GM23338 (cell line): Measurements from ENCODE around the gene KLHL17.
A peak's percentile ranks its signal among the peaks of the same experiment; 100 is the strongest.

Experiments
- CREB1 ChIP-seq: fragments of 250-450 bp; sonication (Bioruptor Pico); IDR thresholded peaks from 2 replicates; pipeline ENCODE4 v1.5.0; 2020; ENCODE audit warnings: low read depth, mild to moderate bottlenecking, moderate library complexity
- CTCF ChIP-seq, 2 experiments: fragments of 200-600 bp in 1 of 2; sonication (generic) in 1 of 2; conservative IDR thresholded peaks; 2 replicates each; pipeline versions ENCODE4 v1.5.1 to v1.6.1; 2016 to 2017; ENCODE audit warnings: antibody characterized with exemption in 2 of 2, low read depth in 2 of 2, mild to moderate bottlenecking in 2 of 2, moderate library complexity in 1 of 2
- ETS1 ChIP-seq: IDR thresholded peaks from 2 replicates; pipeline ENCODE4 v1.6.1; 2016; ENCODE audit warnings: antibody characterized with exemption
- EZH2 ChIP-seq: fragments of 200-600 bp; sonication (generic); IDR thresholded peaks from one replicate; pipeline ENCODE4 v1.8.0; 2017; ENCODE audit warnings: antibody characterized with exemption, mild to moderate bottlenecking, low read depth; ENCODE audit not compliant: unreplicated experiment
- EZH2phosphoT487 ChIP-seq: fragments of 200-600 bp; sonication (generic); IDR thresholded peaks from one replicate; pipeline ENCODE4 v1.8.1; 2018; ENCODE audit warnings: antibody characterized with exemption; ENCODE audit not compliant: unreplicated experiment
- JUNB ChIP-seq: IDR thresholded peaks from one replicate; pipeline ENCODE4 v1.6.1; 2016; ENCODE audit warnings: antibody characterized with exemption; ENCODE audit not compliant: unreplicated experiment
- NANOG ChIP-seq: IDR thresholded peaks from 2 replicates; pipeline ENCODE4 v1.6.1; 2016; ENCODE audit warnings: antibody characterized with exemption, borderline replicate concordance
- POLR2AphosphoS5 ChIP-seq: IDR thresholded peaks from 2 replicates; pipeline ENCODE4 v1.6.1; 2016; ENCODE audit warnings: antibody characterized with exemption, low read depth
- REST ChIP-seq: IDR thresholded peaks from one replicate; pipeline ENCODE4 v1.6.1; 2018; ENCODE audit warnings: antibody characterized with exemption; ENCODE audit not compliant: unreplicated experiment
- STAT1 ChIP-seq: IDR thresholded peaks from one replicate; pipeline ENCODE4 v1.6.1; 2016; ENCODE audit warnings: antibody characterized with exemption; ENCODE audit not compliant: unreplicated experiment
- ZNF114 ChIP-seq: fragments of 250-450 bp; sonication (Bioruptor Pico); IDR thresholded peaks from 2 replicates; pipeline ENCODE4 v1.5.0; 2020; ENCODE audit warnings: mild to moderate bottlenecking, moderate library complexity
- ZNF331 ChIP-seq: fragments of 250-450 bp; sonication (Bioruptor Pico); IDR thresholded peaks from 2 replicates; pipeline ENCODE4 v1.5.0; 2020; ENCODE audit warnings: low read depth, mild to moderate bottlenecking, moderate library complexity

DNA sequence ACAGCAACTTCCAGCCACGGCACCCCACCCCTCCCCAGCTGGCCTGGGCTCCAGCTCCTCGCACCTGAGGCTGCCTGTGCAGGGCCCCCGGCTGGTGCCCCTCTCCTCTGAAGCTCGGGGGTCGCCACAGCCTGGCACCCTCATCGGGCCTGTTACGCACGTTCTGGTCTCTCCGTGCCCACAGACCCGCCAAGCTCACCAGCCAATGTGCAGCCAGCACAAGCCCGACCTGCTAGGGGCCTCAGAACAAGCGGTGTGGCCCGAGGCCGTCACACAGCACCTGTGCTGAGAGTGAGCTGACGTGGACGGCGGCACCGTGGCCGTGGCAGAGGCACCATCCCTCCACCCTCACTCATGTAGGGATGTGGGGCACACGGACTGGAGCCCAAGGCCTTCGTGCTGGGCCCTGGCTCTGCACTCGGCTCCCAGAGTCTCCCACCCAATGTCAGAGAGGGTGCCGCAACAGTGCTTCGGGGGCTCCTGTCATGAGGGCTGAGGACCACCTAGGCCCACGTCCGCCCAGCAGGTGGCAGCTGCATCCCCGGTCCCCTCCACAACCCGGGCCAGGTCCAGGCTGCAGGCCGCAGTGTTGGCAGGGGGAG is 41.0 kb upstream of the KLHL17 start:
- TF ChIP-seq CTCF (conservative IDR thresholded peaks at IDR 0.05; ENCODE audit: low read depth in 2 of 2) (peak in 1 of 2 experiments; percentile 21; a peak in 1 of 4 replicates), POLR2AphosphoS5 (no peak), EZH2 (no peak), EZH2phosphoT487 (no peak), REST (no peak), JUNB (no peak), ZNF114 (CRISPR knock-in tag) (no peak), CREB1 (CRISPR knock-in tag) (no peak), ETS1 (no peak), NANOG (no peak), STAT1 (no peak), ZNF331 (no peak)
